ENCODE measurements around the gene VAMP2. TPM values are rescaled to one million over a fixed set of nuclear protein-coding genes. Genes with fewer than 3 reads are reported as not detected.

The VAMP2 gene
- total and polyA plus RNA-seq, 9 of the 15 experiments (the other 6 are each of a cell fraction or from before 2014, with no cell fraction given): 2.3 to 31.8 (median 6.0) TPM

DNA sequence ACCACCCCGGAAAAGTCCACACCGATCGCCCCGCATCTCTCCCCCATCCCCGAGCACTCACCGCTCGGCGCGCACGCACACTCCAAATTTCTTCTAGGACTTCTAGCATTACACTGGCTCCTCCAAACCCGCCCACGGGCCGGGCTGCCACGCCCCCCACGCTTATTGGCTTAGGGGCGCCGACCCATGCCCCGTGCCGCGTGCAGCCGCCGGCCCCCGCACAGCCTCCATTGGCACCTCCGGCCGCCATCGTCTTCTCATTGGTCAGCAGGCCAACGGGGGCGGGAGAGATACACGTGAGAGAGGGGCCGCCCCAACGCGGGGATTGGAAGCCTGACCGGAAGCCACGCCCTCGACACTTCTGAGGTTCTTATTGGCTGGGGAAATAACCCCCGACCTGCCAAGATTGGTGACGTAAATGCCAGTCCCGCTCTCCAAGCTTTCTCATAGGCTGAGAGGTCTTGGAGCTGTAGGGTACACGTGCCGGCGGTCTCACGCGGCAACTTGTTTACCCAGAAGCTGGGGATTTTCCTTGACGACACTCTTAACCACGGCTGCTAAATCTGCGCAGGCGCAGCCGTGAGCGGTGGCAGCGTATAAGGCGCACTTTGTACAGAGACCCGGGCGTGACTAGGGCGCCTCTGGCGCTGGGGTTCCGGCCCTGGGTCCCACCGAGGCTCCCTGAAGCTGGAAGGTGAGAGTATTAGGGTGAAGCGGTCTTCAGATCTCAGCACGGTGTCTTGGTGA is 6.3 kb downstream of the VAMP2 start (continued):
- TF ChIP-seq NUFIP1 (IDR thresholded peaks at IDR 0.05; ENCODE audit: partially characterized antibody): no peak
- TF ChIP-seq, protein P1, sequence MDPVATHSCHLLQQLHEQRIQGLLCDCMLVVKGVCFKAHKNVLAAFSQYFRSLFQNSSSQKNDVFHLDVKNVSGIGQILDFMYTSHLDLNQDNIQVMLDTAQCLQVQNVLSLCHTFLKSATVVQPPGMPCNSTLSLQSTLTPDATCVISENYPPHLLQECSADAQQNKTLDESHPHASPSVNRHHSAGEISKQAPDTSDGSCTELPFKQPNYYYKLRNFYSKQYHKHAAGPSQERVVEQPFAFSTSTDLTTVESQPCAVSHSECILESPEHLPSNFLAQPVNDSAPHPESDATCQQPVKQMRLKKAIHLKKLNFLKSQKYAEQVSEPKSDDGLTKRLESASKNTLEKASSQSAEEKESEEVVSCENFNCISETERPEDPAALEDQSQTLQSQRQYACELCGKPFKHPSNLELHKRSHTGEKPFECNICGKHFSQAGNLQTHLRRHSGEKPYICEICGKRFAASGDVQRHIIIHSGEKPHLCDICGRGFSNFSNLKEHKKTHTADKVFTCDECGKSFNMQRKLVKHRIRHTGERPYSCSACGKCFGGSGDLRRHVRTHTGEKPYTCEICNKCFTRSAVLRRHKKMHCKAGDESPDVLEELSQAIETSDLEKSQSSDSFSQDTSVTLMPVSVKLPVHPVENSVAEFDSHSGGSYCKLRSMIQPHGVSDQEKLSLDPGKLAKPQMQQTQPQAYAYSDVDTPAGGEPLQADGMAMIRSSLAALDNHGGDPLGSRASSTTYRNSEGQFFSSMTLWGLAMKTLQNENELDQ (CRISPR knock-in tag; IDR thresholded peaks at IDR 0.05; ENCODE audit: borderline replicate concordance): no peak
- TF ChIP-seq MYBL2 (IDR thresholded peaks at IDR 0.05; ENCODE audit: low read depth): no peak
- TF ChIP-seq MYBL2 (CRISPR knock-in tag; IDR thresholded peaks at IDR 0.05; ENCODE audit: borderline replicate concordance): no peak
- TF ChIP-seq ZNF444 (CRISPR knock-in tag; IDR thresholded peaks at IDR 0.05): no peak
- TF ChIP-seq RBFOX2 (IDR thresholded peaks at IDR 0.05; ENCODE audit: low read depth, low read length): peak; percentile 82
- TF ChIP-seq, protein P2, sequence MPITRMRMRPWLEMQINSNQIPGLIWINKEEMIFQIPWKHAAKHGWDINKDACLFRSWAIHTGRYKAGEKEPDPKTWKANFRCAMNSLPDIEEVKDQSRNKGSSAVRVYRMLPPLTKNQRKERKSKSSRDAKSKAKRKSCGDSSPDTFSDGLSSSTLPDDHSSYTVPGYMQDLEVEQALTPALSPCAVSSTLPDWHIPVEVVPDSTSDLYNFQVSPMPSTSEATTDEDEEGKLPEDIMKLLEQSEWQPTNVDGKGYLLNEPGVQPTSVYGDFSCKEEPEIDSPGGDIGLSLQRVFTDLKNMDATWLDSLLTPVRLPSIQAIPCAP (CRISPR knock-in tag; IDR thresholded peaks at IDR 0.05; ENCODE audit: borderline replicate concordance): no peak
- TF ChIP-seq EGR1 (conservative IDR thresholded peaks at IDR 0.05): peak; percentile 99
- TF ChIP-seq, protein P3, sequence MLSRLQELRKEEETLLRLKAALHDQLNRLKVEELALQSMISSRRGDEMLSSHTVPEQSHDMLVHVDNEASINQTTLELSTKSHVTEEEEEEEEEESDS (CRISPR knock-in tag; IDR thresholded peaks at IDR 0.05): no peak
- no peak for TF ChIP-seq SAFB2 (IDR thresholded peaks at IDR 0.05; ENCODE audit: borderline replicate concordance, low read depth, low read length, severe bottlenecking)
- TF ChIP-seq TBL1XR1 (IDR thresholded peaks at IDR 0.05; ENCODE audit: low read length in 2 of 2): no peak
- no peak for TF ChIP-seq KDM2B (CRISPR knock-in tag; IDR thresholded peaks at IDR 0.05)
- TF ChIP-seq BACH1 (tag; IDR thresholded peaks at IDR 0.05): no peak
- no peak for TF ChIP-seq PHF21A (IDR thresholded peaks at IDR 0.05; ENCODE audit: borderline replicate concordance, low read depth)
- TF ChIP-seq ZNF274 (IDR thresholded peaks at IDR 0.05; ENCODE audit: borderline replicate concordance, low read depth, low read length): no peak
- no peak for TF ChIP-seq C11orf30 (IDR thresholded peaks at IDR 0.05; ENCODE audit: low read depth)
- TF ChIP-seq ARID2 (IDR thresholded peaks at IDR 0.05): no peak
- no peak for TF ChIP-seq ZNF696 (CRISPR knock-in tag; conservative IDR thresholded peaks at IDR 0.05)
- TF ChIP-seq BRF1 (IDR thresholded peaks at IDR 0.05; ENCODE audit: borderline replicate concordance, extremely low read depth, insufficient read length): no peak
- TF ChIP-seq HEY1 (CRISPR knock-in tag; IDR thresholded peaks at IDR 0.05; ENCODE audit: borderline replicate concordance): no peak
- TF ChIP-seq, protein P4, sequence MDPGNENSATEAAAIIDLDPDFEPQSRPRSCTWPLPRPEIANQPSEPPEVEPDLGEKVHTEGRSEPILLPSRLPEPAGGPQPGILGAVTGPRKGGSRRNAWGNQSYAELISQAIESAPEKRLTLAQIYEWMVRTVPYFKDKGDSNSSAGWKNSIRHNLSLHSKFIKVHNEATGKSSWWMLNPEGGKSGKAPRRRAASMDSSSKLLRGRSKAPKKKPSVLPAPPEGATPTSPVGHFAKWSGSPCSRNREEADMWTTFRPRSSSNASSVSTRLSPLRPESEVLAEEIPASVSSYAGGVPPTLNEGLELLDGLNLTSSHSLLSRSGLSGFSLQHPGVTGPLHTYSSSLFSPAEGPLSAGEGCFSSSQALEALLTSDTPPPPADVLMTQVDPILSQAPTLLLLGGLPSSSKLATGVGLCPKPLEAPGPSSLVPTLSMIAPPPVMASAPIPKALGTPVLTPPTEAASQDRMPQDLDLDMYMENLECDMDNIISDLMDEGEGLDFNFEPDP (CRISPR knock-in tag; IDR thresholded peaks at IDR 0.05): no peak
